OCI-M2 (cell line): ENCODE results near the gene WDFY4.

Experiments used
- DNase-seq: peaks from one replicate; lab custom pipeline; 2025; ENCODE audit not compliant: unreplicated experiment; lab: John Stamatoyannopoulos, UW

WDFY4 gene

GRCh38 chr10:49007129-49007528 is 322.5 kb downstream of the WDFY4 start:
- no peak for DNase-seq

- no peak for DNase-seq
These were observed 323.4 kb downstream of the WDFY4 start for GRCh38 chr10:49008091-49008490.

GRCh38 chr10:49008505-49009198 is 324.0 kb downstream of the WDFY4 start:
- no peak for DNase-seq

GRCh38 chr10:49009199-49009979 is 324.7 kb downstream of the WDFY4 start:
- DNase-seq: no peak

GRCh38 chr10:49010295-49010694 is 325.6 kb downstream of the WDFY4 start:
- DNase-seq: no peak

GRCh38 chr10:49010865-49011264 is 326.2 kb downstream of the WDFY4 start:
- DNase-seq: no peak

- DNase-seq: no peak
These were observed 327.1 kb downstream of the WDFY4 start for GRCh38 chr10:49011756-49012155.

- DNase-seq: no peak
These were observed 327.9 kb downstream of the WDFY4 start for GRCh38 chr10:49012603-49013002.

- no peak for DNase-seq
These were observed 331.0 kb downstream of the WDFY4 start for GRCh38 chr10:49015700-49016099.

- DNase-seq: no peak
These were observed 337.0 kb downstream of the WDFY4 start for GRCh38 chr10:49021685-49022084.

GRCh38 chr10:49023071-49023470 is 338.4 kb downstream of the WDFY4 start:
- DNase-seq: no peak

- no peak for DNase-seq
These were observed 339.1 kb downstream of the WDFY4 start for GRCh38 chr10:49023752-49024151.

- no peak for DNase-seq
These were observed 339.8 kb downstream of the WDFY4 start for GRCh38 chr10:49024484-49024883.

- no peak for DNase-seq
These were observed 340.8 kb downstream of the WDFY4 start for GRCh38 chr10:49025347-49025983.

GRCh38 chr10:49028639-49029038 is 344.0 kb downstream of the WDFY4 start:
- no peak for DNase-seq

- DNase-seq: no peak
These were observed 345.0 kb downstream of the WDFY4 start for GRCh38 chr10:49029666-49030065.
